HG02642 (cell line): Measurements from ENCODE around the gene MLX.

Source experiments
- ATAC-seq: cut with Tn5 transposase; IDR thresholded peaks from one replicate; pipeline ENCODE4 v1.9.1; 2021; ENCODE audit warnings: mild to moderate bottlenecking; ENCODE audit not compliant: unreplicated experiment, poor library complexity

The MLX gene

GRCh38 chr17:42566883-42567573 is at the start of gene MLX:
Gene MLX (plus strand): TSS chr17:42567100. CDS start chr17:42567125, 25 bp downstream.
- ATAC-seq, result peak; percentile 70

DNA sequence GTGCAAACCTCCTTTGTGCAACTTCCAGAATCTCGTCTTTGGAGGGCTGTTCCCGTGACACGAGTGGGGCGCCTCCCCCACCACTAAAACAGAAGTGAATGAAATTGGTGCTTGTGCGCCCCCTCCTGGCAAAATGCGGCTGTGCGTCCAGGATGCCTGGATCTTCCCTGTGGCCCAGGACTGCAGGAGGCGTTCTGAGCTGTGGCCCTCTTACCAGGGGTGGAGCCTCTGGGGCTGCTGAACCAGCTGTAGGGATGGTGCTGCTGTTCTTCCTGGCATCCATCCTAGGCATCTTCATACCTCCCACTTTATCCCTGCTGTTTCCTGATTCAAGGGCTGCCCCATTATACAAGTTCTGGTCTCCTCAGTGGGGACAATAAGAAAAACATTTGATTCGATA is 49.4 kb upstream of the MLX start:
- ATAC-seq, result no peak

DNA sequence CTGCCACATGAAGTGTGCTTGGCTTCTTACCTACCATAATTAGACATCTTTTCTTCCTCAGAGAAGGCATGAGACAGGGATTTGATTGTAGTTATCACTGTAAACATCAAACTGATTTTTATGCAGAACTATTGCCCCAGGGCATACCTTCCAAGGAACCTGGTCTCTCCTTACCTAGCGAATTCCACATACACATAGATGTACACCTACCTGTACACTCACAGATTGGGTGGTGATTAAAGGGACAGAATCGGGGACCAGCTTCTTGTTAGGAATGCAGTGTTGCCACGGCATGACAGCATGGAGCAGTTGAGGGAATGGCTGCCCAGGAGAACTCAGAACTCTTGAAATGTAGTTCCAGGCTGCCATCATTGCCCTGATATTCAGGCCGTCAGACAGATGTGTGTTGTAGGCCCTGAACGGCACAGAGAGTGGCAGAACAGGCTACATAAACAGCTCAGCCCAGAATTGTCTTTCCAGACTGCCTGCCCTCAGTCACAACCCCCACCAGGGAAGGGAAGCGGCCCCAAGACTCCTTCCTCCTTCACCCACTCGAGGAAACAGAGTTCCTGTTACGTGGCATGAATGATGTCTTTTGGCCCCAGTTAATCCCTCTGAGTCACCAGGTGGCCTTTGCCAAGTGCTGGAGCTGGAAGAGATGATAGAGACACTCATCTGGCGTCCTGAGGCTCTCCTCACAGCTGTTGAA is 48.7 kb upstream of the MLX start:
- ATAC-seq, result no peak

DNA sequence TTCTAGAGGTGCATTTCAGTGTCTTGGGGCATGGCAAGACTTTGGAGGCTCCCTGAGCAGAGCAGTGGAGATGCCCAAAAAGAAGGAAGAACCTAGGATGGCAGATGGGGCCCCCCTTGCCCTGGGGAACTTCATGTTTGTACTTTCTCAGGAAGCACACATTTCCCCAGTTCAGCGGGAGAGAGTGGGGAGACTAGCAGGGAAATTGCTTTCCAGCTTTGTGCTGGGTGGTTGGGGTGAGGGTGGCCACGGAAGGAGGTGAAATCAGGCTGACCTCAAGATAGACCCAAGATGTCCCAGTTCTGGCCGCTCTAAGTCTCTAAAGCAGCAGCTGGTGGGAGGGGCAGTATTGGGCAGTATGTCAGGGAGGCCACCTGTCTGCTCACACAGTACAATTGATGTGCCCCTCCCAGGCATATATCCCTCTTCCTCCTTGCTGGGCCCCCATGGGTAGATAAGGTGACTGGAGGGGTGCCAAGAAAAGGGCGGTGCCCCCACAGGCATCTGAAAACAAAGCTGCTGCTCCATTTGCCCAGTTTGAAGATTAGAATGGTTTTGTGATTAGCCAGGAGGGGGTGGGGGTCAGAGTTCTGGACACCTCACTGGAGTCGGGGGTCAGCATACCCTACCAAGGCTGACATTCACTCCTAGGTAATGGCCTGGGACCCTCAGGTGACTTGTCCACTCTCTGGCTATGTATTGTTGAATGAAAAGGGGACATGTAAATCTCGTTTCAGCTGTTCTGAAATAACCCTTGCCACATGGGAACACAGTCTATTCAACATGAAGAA is 48.0 kb upstream of the MLX start:
- no peak for ATAC-seq

DNA sequence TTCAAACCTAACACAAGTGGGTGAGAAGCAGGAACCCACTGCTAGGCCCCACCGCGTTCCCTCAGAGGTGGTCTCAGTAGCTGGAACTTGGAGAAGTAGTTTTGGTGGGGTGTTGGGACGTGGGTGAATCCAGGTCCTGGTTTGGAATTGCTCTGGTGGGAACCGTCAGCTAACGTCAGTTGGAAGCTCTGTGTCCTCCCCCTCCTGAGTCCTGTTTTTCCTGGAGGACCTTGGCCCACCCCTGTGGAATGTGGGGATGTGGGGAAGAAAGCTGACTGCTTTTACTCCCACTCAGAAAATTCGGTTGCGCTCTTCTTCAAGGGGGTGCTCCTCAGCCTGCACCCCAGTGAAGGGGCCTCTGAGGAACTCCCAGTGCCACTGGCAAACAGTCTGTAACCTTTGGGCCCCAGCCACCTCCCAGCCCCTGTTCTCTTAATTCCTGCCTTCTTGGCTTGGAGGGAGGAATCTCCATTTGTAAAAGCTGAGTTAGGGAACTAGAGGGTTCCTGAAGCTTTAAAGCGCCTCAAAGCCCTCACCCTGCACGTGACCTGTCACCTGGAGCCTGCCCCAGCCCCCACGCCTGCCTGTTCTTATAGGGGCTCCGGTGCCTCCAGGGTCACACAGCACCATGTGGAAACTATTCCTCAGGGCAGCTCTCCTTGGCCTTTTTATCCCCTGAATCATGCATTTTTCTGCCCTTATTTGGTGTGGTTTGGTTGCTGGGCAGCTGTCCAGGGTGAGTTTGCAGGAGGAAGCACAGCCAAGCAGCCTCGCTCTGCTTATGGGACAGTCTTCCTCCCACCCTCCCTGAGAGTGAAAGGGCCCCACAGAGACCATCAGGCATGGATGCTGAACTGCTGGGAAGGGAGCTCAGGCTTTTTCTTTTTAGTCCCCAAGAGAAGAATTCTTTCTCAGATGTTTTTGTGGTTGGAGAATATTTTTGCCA is 47.1 kb upstream of the MLX start:
- ATAC-seq, result no peak

- ATAC-seq, result no peak
These were observed 46.4 kb upstream of the MLX start for GRCh38 chr17:42520540-42520951.

GRCh38 chr17:42521036-42521435 is 45.9 kb upstream of the MLX start:
- ATAC-seq, result no peak

DNA sequence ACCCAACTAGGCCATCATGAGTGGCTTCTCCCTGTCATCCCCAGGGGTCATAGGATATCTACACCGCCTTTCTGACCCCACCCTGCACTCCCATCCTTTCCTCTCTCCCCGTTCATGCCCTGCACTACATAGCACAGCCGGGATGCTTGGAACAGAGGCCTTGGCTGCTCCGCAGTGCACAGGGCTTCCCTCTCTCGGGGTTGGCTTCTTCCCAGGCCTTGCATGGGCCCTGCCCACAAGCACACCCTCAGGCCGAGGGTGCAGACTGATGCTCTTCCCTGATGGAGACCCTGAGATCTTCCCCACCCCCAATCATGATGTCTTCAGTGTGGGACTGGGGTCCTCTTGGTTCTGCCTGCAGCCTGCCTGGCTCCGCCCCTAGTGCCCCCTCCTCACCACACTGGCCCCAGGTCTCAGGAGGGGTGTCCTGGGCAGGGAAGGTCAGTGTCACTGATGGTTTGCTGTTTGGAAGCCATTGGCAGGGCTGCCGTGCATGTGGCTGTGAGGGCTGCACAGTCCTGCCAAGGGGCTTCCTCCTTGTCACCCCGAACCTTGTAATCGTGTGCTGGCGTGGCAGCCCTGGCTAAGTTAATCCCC is 45.1 kb upstream of the MLX start:
- ATAC-seq, result no peak

GRCh38 chr17:42522263-42522790 is 44.6 kb upstream of the MLX start:
- ATAC-seq, result no peak

- ATAC-seq, result no peak
These were observed 44.1 kb upstream of the MLX start for GRCh38 chr17:42522798-42523278.

GRCh38 chr17:42525221-42525620 is 41.7 kb upstream of the MLX start:
- no peak for ATAC-seq

DNA sequence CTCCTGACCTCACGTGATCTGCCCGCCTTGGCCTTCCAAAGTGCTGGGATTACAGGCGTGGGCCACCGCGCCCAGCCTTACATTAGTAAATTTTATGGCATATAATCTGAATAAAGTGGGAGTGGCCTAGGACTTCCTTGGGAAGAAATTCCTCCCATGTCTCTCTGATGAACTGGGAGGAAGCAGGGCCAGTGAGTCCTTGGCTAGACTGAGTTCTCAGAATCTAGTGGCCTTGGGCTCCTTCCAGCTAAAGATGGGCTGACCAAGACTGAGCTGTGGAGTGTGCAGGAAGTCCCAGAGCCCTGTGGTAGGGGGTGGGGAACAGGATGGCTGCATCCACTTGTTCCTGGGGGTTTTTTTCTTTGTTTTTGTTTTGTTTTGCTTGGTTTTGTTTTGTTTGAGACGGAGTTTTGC is 40.9 kb upstream of the MLX start:
- no peak for ATAC-seq

DNA sequence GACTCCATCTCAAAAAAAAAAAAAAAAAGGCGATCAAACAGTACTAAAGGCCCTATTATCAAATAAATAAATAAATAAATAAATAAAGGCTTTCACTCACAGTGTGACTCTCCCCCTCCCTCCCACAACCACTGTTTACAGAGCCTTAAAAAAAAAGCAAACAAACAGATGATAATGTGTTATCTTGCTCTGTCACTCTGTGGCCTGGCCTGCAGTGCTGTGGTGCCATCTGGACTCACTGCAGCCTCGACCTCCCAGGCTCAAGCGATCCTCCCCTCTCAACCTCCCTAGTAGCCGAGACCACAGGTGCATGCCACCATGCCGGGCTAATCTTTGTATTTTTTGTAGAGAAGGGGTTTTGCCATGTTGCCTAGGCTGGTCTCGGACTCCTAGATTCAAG is 39.0 kb upstream of the MLX start:
- ATAC-seq, result no peak

DNA sequence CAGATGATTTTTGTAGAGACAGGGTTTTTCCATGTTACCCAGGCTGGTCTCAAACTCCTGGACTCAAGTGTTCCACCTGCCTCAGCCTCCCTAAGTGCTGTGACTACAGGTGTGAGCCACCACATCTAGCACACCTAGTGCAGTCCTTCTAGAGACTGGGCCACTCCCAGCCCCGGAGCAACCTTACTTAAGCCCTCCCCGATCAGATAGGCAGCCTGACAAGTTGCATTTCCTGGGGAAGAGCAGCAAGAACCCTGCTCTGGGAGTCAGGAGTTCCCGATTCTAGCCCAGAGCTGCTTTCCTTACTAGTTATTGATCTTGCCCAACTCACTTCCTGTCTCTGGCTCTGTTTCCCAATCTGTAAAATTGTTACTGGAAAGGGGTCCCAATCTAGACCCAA is 37.8 kb upstream of the MLX start:
- ATAC-seq, result no peak

GRCh38 chr17:42530952-42531454 is 35.9 kb upstream of the MLX start:
- ATAC-seq, result no peak

GRCh38 chr17:42531455-42532354 is 35.2 kb upstream of the MLX start:
- ATAC-seq, result no peak

- ATAC-seq, result no peak
These were observed 31.5 kb upstream of the MLX start for GRCh38 chr17:42535155-42536047.
